NCI-H345 treated with DMSO at 0.1 percent for 48 hours (cell line): ENCODE data around the gene ARFGAP2.
"Not testable (repeated sequence)": the region's sequence is repeated elsewhere in the genome, so short reads cannot be mapped to it uniquely, and the experiment has no call there.

Source experiments
- DNase-seq: peaks from one replicate; lab custom pipeline; 2025; ENCODE audit not compliant: unreplicated experiment; lab: John Stamatoyannopoulos, UW

ARFGAP2 gene

GRCh38 chr11:47176328-47177228 is at the start of gene ARFGAP2:
TSS of gene ARFGAP2 (minus strand) at chr11:47176879. CDS start at chr11:47176853, 26 bp downstream.
- peak; percentile 83 for DNase-seq

DNA sequence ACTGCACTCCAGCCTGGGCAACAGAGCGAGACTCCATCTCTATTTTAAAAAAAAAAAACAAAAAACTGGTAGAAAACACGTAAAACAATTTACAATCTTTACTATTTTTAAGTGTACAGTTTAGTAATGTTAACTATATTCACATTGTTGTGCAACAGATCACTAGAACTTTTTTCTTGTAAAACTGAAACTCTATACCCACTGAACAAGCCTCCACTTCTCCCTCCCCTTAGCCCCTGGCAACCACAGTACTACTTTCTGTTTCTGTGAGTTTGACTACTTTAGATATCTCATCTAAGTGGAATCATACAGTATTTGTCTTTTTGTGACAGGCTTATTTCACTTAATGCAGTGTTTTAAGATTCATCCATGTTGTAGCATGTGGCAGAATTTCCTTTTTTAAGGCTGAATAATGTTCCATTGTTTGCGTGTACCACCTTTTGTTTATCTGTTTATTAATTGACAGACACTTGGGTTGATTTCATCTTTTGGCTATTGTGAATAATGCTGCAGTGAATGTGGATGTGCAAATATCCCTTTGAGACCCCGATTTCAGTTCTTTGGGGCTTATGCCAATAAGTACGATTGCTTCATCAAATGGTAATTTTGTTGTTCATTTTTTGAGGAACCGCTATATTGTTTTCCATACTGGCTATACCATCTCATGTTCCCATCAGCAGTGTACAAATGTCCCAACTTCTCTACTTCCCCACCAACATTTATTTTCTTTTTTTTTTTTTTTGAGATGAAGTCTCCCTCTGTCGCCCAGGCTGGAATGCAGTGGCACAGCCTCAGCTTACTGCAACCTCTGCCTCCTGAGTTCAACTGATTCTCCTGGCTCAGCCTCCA is 49.1 kb upstream of the ARFGAP2 start:
- no peak for DNase-seq

DNA sequence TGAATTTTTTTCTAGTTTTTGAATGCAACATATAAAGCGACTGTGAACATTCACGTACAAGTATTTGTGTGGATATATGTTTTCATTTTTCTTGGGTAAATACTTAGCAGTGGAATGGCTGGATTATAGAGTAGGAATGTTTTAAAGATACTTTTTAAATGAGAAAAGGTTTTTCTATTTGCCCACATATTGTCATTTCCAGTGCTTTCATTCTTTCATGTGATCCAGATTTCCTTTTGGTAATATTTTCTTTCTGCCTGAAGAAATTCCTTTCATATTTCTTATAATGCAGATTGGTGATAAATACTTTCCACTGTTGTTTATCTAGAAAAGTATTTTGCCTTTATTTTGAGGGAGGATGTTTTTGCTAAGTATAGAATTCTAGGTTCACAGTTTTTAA is 46.0 kb upstream of the ARFGAP2 start:
- DNase-seq, result no peak

- DNase-seq, result no peak
Measured at GRCh38 chr11:47220401-47220821, 43.7 kb upstream of the ARFGAP2 start.

DNA sequence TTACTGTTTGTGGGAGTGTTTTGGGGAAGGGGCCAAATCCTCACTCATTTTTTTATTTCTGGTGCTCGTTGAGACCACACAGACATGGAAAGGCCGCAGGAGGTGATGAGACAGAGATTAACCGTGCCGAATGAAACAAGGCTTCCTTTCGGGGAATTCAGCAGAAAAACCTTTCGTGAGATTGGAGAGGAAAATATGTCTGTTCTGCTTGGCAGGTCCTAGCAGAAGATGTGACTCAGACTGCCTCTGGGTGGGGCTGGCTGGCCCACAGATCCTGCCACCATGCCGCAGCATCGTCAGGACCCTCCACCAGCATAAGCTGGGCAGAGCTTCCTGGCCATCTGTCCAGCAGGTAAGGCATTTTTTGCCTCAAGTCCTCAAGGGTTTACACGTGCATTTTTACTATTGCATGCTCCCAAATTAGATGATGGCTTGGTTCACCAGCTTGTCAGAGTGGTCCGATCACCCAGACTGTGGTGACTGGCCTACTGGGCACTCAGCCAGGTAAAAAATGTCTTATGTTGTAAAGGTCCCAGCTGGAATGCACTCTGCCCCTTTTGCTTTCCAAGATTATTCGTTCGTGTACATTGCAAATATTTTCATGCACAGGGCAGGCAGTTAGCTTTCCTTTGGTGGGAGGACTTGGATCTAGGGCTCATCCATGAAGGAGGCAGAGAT is 39.6 kb upstream of the ARFGAP2 start:
- no peak for DNase-seq

GRCh38 chr11:47215366-47215910 is 38.8 kb upstream of the ARFGAP2 start:
- no peak for DNase-seq

GRCh38 chr11:47213950-47214565 is 37.4 kb upstream of the ARFGAP2 start:
- DNase-seq, result peak; percentile 90

- DNase-seq, result no peak
Measured at GRCh38 chr11:47212938-47213337, 36.3 kb upstream of the ARFGAP2 start.

DNA sequence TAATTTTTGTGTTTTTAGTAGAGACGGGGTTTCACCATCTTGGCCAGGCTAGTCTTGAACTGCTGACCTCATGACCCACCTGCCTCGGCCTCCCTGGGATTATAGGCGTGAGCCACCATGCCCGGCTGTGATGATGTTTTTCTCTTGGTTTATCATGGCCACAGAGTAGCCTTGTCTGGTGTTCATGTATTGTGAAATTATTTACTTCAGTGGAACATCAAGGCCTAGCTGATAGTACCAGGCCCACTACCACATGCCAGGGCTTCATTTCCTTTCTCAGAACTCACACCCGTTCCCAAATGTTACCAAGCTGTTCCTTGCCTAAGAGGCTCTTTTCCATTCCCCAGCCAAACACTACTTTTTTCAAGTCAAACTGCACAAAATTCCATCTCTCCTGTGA is 31.9 kb upstream of the ARFGAP2 start:
- DNase-seq, result no peak

DNA sequence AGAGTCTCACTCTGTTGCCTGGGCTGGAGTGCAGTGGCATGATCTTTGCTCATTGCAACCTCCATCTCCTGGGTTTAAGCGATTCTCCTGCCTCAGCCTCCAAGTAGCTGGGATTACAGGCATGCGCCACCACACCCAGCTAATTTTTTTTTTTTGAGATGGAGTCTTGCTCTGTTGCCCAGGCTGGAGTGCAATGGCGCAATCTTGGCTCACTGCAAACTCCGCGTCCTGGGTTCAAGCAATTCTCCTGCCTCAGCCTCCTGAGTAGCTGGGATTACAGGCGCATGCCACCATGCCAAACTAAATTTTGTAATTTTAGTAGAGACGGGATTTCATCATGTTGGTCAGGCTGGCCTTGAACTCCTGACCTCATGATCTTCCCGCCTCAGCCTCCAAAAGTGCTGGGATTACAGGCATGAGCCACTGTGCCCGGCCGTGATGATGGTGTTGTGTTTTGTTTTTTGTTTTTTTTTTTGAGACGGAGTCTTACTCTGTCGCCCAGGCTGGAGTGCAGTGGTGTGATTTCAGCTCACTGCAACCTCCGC is 31.4 kb upstream of the ARFGAP2 start:
- DNase-seq, result not testable (repeated sequence)

DNA sequence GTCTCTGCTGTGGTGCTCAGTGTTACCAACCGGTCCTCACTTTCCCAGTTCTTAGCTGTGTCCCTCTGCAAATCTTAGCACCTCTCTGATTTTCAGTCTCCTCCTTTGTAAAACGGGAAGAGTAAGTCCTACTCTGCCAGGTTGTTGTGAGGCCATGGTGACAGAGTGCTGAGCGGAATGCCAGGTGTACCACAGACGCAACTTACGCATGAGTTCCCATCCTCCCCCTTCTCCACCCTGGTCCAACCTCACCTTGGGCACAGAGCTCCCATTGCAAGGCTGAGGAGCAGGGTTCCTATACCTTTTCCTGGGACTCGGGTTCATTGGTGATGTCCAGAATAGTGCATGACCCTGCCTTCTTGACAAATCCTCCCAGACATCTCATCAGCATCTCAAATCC is 30.8 kb upstream of the ARFGAP2 start:
- no peak for DNase-seq

DNA sequence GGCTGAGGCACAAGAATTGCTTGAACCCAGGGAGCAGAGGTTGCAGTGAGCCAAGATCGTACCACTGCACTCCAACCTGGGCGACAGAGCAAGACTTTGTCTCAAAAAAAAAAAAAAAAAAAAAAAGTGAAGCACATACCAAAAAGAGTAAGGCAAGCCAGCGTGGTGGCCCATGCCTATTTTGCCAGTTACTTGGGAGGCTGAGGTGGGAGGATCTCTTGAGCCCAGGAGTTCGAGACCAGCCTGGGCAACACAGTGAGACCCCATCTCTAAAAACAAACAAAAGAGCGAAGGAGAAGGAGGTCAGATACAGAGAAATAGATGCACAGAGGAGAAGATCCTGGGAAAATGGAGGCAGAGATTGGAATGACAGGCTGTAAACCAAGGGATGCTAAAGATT is 29.9 kb upstream of the ARFGAP2 start:
- not testable (repeated sequence) for DNase-seq

DNA sequence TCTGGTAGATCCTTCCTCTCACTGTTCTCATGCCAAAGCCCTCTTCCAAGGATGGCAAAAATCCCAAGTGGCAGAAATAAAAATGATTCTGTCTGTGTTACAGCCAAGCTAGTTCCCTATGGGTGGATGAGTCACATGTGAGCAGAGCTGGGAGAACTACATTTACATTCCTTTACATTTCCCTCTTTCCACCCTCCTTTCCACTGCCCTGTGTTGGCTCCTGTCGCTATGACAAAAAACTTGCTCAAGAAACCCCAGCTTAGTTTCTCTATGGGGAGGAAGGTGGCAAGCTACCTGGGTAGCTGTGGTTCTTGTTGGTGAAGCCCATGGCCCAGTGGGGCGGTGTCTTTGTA is 27.9 kb upstream of the ARFGAP2 start:
- DNase-seq, result no peak

- no peak for DNase-seq
Measured at GRCh38 chr11:47202576-47202975, 25.9 kb upstream of the ARFGAP2 start.

GRCh38 chr11:47201015-47201414 is 24.3 kb upstream of the ARFGAP2 start:
- no peak for DNase-seq

GRCh38 chr11:47198161-47198560 is 21.5 kb upstream of the ARFGAP2 start:
- not testable (repeated sequence) for DNase-seq

DNA sequence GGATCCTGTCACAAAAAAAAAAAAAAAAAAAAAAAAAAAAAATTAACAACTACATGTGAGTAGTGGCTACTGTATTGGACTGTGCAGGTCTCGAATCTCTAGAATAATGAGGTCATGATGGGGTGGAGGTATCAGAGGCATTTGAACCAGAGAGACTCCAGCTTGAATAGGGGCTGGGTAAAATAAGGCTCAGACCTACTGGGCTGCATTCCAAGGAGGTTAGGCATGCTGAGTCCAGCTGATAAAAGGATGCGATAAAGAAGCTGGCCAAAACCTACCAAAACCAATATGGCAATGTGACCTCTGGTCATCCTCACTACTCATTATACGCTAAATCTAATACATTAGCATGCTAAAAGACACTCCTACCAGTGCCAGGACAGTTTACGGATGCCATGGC is 15.4 kb upstream of the ARFGAP2 start:
- no peak for DNase-seq

GRCh38 chr11:47191137-47191536 is 14.5 kb upstream of the ARFGAP2 start:
- DNase-seq, result not testable (repeated sequence)

DNA sequence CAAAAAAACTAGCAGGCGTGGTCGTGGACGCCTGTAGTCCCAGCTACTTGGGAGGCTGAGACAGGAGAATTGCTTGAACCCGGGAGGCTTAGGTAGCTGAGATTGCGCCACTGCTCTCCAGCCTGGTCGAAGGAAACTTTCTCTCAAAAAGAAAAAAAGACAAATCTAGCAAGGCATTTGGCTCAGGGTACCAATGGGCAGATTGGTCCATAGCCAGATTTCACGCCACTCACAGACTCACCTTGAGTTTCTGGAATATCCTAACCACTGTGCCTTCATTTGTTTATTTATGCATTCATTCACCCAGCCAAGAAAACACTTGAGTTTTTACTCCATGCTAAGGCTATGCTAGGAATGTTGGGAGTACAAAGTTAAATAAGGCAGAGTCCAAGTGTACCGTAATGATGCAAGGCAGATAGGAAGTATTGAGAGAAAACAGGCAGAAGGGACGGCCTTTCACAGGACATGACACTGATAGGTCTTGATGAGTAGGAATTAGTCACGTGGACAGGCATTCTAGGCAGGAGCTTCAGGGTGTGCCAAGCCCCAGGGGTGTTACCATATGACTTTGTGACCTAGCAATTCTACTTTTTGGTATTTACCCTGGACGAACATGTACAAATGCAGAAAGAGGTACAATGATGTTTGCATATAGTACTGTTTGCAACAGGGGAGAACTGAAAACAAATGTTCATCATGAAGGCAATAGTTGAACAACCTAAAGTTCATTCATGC is 12.6 kb upstream of the ARFGAP2 start:
- DNase-seq, result no peak

DNA sequence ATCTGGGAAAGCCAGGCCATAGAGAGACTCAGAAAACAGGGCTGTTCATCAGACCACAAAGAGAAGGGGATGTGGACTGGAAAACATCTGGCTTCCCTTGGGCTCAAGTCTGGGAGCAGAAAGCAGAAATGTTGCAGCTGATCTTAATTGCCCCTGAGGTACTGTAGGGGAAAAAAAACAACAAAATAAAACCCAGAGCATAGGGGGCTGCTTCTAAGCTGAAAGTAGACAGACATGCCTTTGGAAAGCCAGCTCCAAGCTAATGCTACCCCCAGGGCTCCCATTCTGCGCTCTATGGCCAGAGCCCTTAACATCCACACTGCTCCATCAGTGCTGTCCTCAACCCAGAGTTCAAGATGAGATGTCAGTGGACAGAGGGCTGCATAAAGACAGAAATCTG is 11.6 kb upstream of the ARFGAP2 start:
- no peak for DNase-seq
